H9 (cell line): Measurements from ENCODE around the gene CLDND1. TPM values are rescaled to one million over a fixed set of nuclear protein-coding genes. Genes with fewer than 3 reads are reported as not detected.

Source experiments
- DNase-seq: peaks from one replicate; pipeline ENCODE4 v3.0.0-alpha.2; 2017
- H2AFZ ChIP-seq: one replicate; pipeline ENCODE4 v1.6.1; 2013; ENCODE audit warnings: mild to moderate bottlenecking, low read length, control low read depth, moderate library complexity
- H2AK5ac ChIP-seq: 2 replicates; pipeline ENCODE4 v1.6.1; 2013; ENCODE audit warnings: low read length, control low read depth, mixed read lengths; ENCODE audit not compliant: insufficient read length
- H2BK120ac ChIP-seq: one replicate; pipeline ENCODE4 v1.6.1; 2013; ENCODE audit warnings: low read depth, mild to moderate bottlenecking, low read length, control low read depth, inconsistent platforms; ENCODE audit not compliant: poor library complexity, severe bottlenecking
- H2BK12ac ChIP-seq: 2 replicates; pipeline ENCODE4 v1.6.1; 2013; ENCODE audit warnings: low read length, control low read depth, mixed read lengths, low read depth; ENCODE audit not compliant: insufficient read length
- H2BK15ac ChIP-seq: 2 replicates; pipeline ENCODE4 v1.6.1; 2013; ENCODE audit warnings: low read depth, low read length, control low read depth
- H2BK20ac ChIP-seq: one replicate; pipeline ENCODE4 v1.6.1; 2013; ENCODE audit warnings: low read depth, mild to moderate bottlenecking, low read length, control low read depth, inconsistent platforms; ENCODE audit not compliant: poor library complexity, severe bottlenecking
- H2BK5ac ChIP-seq: 2 replicates; pipeline ENCODE4 v1.6.1; 2013; ENCODE audit warnings: low read length, control low read depth, mixed read lengths; ENCODE audit not compliant: insufficient read length
- H3K14ac ChIP-seq: 2 replicates; pipeline ENCODE4 v1.6.1; 2013; ENCODE audit warnings: low read length, control low read depth; ENCODE audit not compliant: insufficient read depth
- H3K18ac ChIP-seq: 2 replicates; pipeline ENCODE4 v1.6.1; 2013; ENCODE audit warnings: low read depth, mild to moderate bottlenecking, mixed read lengths, low read length, control low read depth; ENCODE audit not compliant: insufficient read length
- H3K23ac ChIP-seq: 2 replicates; pipeline ENCODE4 v1.6.1; 2013; ENCODE audit warnings: low read length, control low read depth, mixed read lengths, low read depth; ENCODE audit not compliant: insufficient read length
- H3K23me2 ChIP-seq: 2 replicates; pipeline ENCODE4 v1.6.1; 2013; ENCODE audit warnings: low read depth, mild to moderate bottlenecking, mixed read lengths, low read length, control low read depth; ENCODE audit not compliant: insufficient read length, poor library complexity, severe bottlenecking
- H3K27ac ChIP-seq: 2 replicates; pipeline ENCODE4 v1.5.1; 2013; ENCODE audit warnings: low read length, control low read depth, mixed read lengths, low read depth; ENCODE audit not compliant: insufficient read length
- H3K27me3 ChIP-seq: 2 replicates; pipeline ENCODE4 v1.6.1; 2013; ENCODE audit warnings: low read length, control low read depth, inconsistent platforms; ENCODE audit not compliant: insufficient read depth
- H3K4ac ChIP-seq: 2 replicates; pipeline ENCODE4 v1.6.1; 2013; ENCODE audit warnings: low read depth, mild to moderate bottlenecking, control low read depth, inconsistent platforms, low read length, moderate library complexity
- H3K4me1 ChIP-seq: 2 replicates; pipeline ENCODE4 v1.6.1; 2013; ENCODE audit warnings: low read length, control low read depth, inconsistent platforms; ENCODE audit not compliant: insufficient read depth
- H3K4me2 ChIP-seq: 2 replicates; pipeline ENCODE4 v1.6.1; 2013; ENCODE audit warnings: low read length, control low read depth, mixed read lengths; ENCODE audit not compliant: insufficient read length, insufficient read depth
- H3K56ac ChIP-seq: 2 replicates; pipeline ENCODE4 v1.6.1; 2013; ENCODE audit warnings: low read depth, mild to moderate bottlenecking, mixed read lengths, low read length, control low read depth; ENCODE audit not compliant: insufficient read length
- H3K79me1 ChIP-seq: 2 replicates; pipeline ENCODE4 v1.6.1; 2013; ENCODE audit warnings: low read depth, mild to moderate bottlenecking, moderate library complexity, low read length, control low read depth, inconsistent platforms; ENCODE audit not compliant: insufficient read depth, poor library complexity, severe bottlenecking
- H3K79me2 ChIP-seq: 2 replicates; pipeline ENCODE4 v1.6.1; 2013; ENCODE audit warnings: low read length, control low read depth, inconsistent platforms; ENCODE audit not compliant: insufficient read depth
- H3K9ac ChIP-seq: 2 replicates; pipeline ENCODE4 v1.6.1; 2013; ENCODE audit warnings: low read length, control low read depth, mixed read lengths; ENCODE audit not compliant: insufficient read length; ENCODE audit errors: extremely low read depth
- H3K9me3 ChIP-seq: one replicate; pipeline ENCODE4 v1.6.1; 2013; ENCODE audit warnings: low read depth, low read length, inconsistent platforms; ENCODE audit not compliant: control insufficient read depth
- H3T11ph ChIP-seq: one replicate; pipeline ENCODE4 v1.6.1; 2013; ENCODE audit warnings: mild to moderate bottlenecking, low read length, control low read depth, inconsistent platforms
- H4K20me1 ChIP-seq: one replicate; pipeline ENCODE4 v1.6.1; 2013; ENCODE audit not compliant: control insufficient read depth, insufficient read length, insufficient read depth
- H4K5ac ChIP-seq: 2 replicates; pipeline ENCODE4 v1.6.1; 2013; ENCODE audit warnings: low read depth, mild to moderate bottlenecking, mixed read lengths, low read length, control low read depth; ENCODE audit not compliant: insufficient read length
- H4K8ac ChIP-seq: replicated peaks from 2 replicates; pipeline ENCODE4 v1.6.1; 2013; ENCODE audit warnings: low read length, control low read depth, mixed read lengths, low read depth; ENCODE audit not compliant: insufficient read length
- H4K91ac ChIP-seq: 2 replicates; pipeline ENCODE4 v1.6.1; 2013; ENCODE audit warnings: low read depth, mild to moderate bottlenecking, moderate library complexity, mixed read lengths, low read length, control low read depth; ENCODE audit not compliant: insufficient read length
- H3K27ac Mint-ChIP-seq, 3 experiments: 2 replicates in 2 of 3; 3 replicates in 1 of 3; pipeline ENCODE4 v1.8.0; 2020 to 2021; ENCODE audit warnings: mixed read lengths in 3 of 3, mild to moderate bottlenecking in 1 of 3, moderate library complexity in 1 of 3
- H3K27me3 Mint-ChIP-seq: 2 replicates; pipeline ENCODE4 v1.8.0; 2021; ENCODE audit warnings: low read depth, mild to moderate bottlenecking, moderate library complexity, mixed read lengths
- H3K36me3 Mint-ChIP-seq, 3 experiments: 2 replicates in 2 of 3; 3 replicates in 1 of 3; pipeline ENCODE4 v1.8.0; 2020 to 2021; ENCODE audit warnings: low read depth in 3 of 3, mixed read lengths in 3 of 3; ENCODE audit not compliant: insufficient read depth in 1 of 3
- H3K4me1 Mint-ChIP-seq, 2 experiments: 2 replicates each; pipeline ENCODE4 v1.8.0; 2020; ENCODE audit warnings: mixed read lengths in 2 of 2
- H3K4me3 Mint-ChIP-seq, 2 experiments: 2 replicates in 1 of 2; 3 replicates in 1 of 2; pipeline ENCODE4 v1.8.0; 2020 to 2021; ENCODE audit warnings: mild to moderate bottlenecking in 2 of 2, mixed read lengths in 2 of 2, moderate library complexity in 1 of 2
- H3K9me3 Mint-ChIP-seq, 2 experiments: 2 replicates in 1 of 2; 3 replicates in 1 of 2; pipeline ENCODE4 v1.8.0; 2020; ENCODE audit warnings: mild to moderate bottlenecking in 2 of 2, mixed read lengths in 2 of 2, moderate library complexity in 1 of 2
- CTCF ChIP-seq: fragments of 200-600 bp; sonication (generic); conservative IDR thresholded peaks from 3 replicates; pipeline ENCODE4 v1.8.0; 2021; ENCODE audit warnings: antibody characterized with exemption, mild to moderate bottlenecking
- WGBS: extraction: QIAGEN DNeasy Blood & Tissue Kit; methylation state at CpG from one replicate; pipeline ENCODE4 v1.1.7; 2013; ENCODE audit warnings: missing lambda C conversion rate, low lambda C conversion rate, mixed read lengths; ENCODE audit not compliant: insufficient read length; ENCODE audit errors: extremely low coverage; 5-methylcytosine and 5-hydroxymethylcytosine counted together
- total RNA-seq: library from RNA; stranded (reverse); gene quantifications from 2 replicates; pipeline ENCODE4 v1.2.1, GENCODE V29; 2021

CLDND1 gene
- total RNA-seq, 1 experiment from 2014 or later = 83.0 TPM

DNA sequence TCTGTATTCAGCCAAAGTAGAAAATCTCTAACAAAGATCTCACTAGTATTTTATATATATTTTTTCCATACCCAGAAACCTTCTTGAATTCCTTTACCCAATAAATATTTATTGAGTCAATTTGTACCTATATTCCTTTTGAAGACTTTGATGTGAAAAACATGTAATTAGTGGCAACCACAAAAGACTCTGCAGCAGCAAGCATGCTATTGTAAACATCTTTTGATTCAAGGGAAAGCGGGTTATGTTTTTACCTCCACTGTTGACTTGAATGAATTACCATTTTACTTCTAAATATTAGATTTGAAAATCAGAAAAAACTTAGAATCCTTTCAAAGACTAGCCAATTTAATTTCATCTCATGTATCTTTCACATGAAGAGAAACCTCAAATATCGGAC is 11.5 kb upstream of the CLDND1 start:
- H3K4me3 Mint-ChIP-seq = no peak overlapping the region
- Histone ChIP-seq H2BK20ac (no peak overlapping the region), H2BK15ac (no peak overlapping the region), H2BK5ac (no peak overlapping the region), H3K79me2 (no peaks in the 10 kb centered on the region), H4K20me1 (no peaks in the 10 kb centered on the region), H3K27me3 (no peaks in the 10 kb centered on the region), H3K14ac (no peak overlapping the region), H3K4me1 (no peaks in the 10 kb centered on the region), H2AFZ (no peak overlapping the region), H3K56ac (no peak overlapping the region), H3K18ac (no peak overlapping the region), H3K23ac (no peak overlapping the region), H3K4me2 (no peak overlapping the region), H3K79me1 (no peaks in the 10 kb centered on the region), H4K5ac (no peak overlapping the region), H3K23me2 (no peaks in the 10 kb centered on the region), H3K9ac (no peak overlapping the region), H2BK120ac (no peak overlapping the region), H4K8ac (no peak overlapping the region), H3K9me3 (no peaks in the 10 kb centered on the region), H2BK12ac (no peak overlapping the region), H4K91ac (no peak overlapping the region), H2AK5ac (no peak overlapping the region), H3K4ac (no peak overlapping the region), H3T11ph (no peak overlapping the region), H3K27ac (no peak overlapping the region)
- no peak for DNase-seq
- no CpG with 5 or more reads among the region's 2 CpGs for WGBS
- TF ChIP-seq CTCF = no peak
- H3K9me3 Mint-ChIP-seq = no peaks in the 10 kb centered on the region
- peaks cover 0 to 2% of the 10 kb centered on the region in 2 experiments; a peak in 1 of 4 replicates for H3K4me1 Mint-ChIP-seq
- no peaks in the 10 kb centered on the region for H3K36me3 Mint-ChIP-seq
- H3K27me3 Mint-ChIP-seq = no peaks in the 10 kb centered on the region
- H3K27ac Mint-ChIP-seq = no peak overlapping the region
